Cardiac fibroblast (primary cell): ENCODE results near the gene ZMAT5.

Source experiments
- DNase-seq, 2 donors: peaks; one replicate each; pipeline versions ENCODE4 v3.0.0 to v3.0.0-alpha.2; 2010; ENCODE audit warnings: low read depth in 2 of 2
- H3K4me3 ChIP-seq, 2 donors: replicated peaks in 1 of 2; 1 replicate in 1 of 2; 2 replicates in 1 of 2; pipeline ENCODE4 v1.5.1; 2011; ENCODE audit warnings: low read depth in 2 of 2, low read length in 2 of 2, mild to moderate bottlenecking in 2 of 2, moderate library complexity in 1 of 2
- CTCF ChIP-seq: IDR thresholded peaks from one replicate; pipeline ENCODE4 v1.5.1; 2011; ENCODE audit warnings: low read depth, mild to moderate bottlenecking, low read length, inconsistent platforms

Gene ZMAT5

DNA sequence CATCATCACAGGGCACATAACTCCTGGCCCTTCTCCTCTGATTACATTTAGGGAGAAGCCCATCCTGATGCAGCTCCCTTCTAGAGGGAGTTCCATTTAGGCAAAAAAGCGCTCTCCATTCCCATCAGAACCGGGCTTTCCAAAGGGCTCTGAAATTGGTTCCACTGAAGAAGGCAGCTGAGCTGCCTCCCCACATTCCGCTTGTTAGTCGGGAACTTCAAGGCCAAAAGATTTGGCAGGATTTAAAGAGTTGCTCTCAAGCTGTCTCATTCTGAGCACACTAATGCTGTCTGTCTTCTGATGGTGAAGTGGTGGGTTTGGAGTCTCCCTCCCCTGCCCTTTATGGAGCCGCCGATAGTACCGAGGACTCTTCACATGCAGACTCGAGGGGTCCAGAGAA, 73.6 kb downstream of the ZMAT5 start:
- no peak for DNase-seq
- H3K4me3 ChIP-seq, result no peak overlapping the region
- no peak for TF ChIP-seq CTCF

- no peak for TF ChIP-seq CTCF
- H3K4me3 ChIP-seq, result no peak overlapping the region
- DNase-seq, result no peak
Measured at GRCh38 chr22:29692327-29692640, 74.5 kb downstream of the ZMAT5 start.

- no peak overlapping the region for H3K4me3 ChIP-seq
- DNase-seq, result no peak
- TF ChIP-seq CTCF, result no peak
Measured at GRCh38 chr22:29691636-29692326, 75.0 kb downstream of the ZMAT5 start.

DNA sequence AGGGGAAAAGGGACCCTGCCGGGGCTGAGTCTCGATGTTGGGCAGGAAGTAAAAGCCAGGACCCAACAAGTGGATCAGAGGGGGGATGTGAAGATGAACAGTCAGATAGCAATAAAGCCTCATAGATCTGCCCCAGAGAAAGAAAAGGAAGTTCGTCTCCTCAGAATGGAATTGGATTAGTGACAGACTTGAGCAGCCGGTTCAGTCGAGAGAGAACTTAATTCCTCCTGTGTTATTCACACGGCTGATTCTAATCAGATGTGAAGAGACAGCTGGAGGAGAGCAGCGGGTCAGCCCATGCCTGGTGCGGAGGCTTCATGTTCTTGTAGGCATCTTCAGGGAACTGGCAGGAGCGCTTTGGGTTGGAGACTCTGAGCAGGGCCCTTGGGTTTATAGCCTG, 76.3 kb downstream of the ZMAT5 start:
- no peak overlapping the region for H3K4me3 ChIP-seq

DNA sequence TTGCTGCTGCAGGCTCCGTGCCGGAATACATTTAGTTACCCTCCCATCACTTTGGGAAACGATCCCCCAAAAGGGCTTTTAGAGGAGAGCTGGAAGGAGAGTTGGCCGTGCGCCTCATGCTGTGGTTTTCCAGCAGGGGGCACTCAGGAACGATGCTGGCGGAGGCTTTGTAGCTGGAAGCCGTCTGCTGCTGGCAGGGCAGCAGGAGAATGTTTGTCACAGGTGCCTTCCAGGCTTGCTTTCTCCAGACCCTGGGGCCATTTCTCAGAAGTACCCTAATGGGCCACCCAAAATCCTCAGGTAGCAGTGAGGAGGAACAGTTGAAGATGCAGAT, 77.0 kb downstream of the ZMAT5 start:
- no peak overlapping the region for H3K4me3 ChIP-seq
- DNase-seq, result peak; percentile 60 to 67
- TF ChIP-seq CTCF, result peak; percentile 85

More for the DNA sequence above, 76.3 kb downstream of the ZMAT5 start:
- TF ChIP-seq CTCF, result no peak
- no peak for DNase-seq

- no peak for DNase-seq
- H3K4me3 ChIP-seq, result no peak overlapping the region
- no peak for TF ChIP-seq CTCF
Measured at GRCh38 chr22:29689206-29689879, 77.5 kb downstream of the ZMAT5 start.

DNA sequence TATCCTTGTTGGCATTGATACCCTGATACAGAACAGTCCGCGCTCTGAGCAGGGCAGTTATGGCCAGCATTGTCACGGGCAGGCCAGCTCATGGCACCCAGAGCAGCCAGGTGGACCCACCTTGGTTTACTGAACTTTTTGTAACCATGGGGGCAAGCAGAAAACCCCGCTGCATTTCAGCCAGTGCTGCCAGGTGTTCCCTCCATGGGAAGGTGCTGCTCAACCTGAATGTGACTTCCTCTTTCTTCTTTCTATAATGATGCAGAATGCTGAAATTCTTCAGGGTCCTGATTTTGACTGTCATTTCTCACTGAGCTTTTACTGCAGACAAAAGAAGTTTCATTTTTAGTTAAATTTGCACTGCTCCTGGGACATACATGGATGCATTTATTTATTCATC, 82.6 kb downstream of the ZMAT5 start:
- TF ChIP-seq CTCF, result no peak
- no peak overlapping the region for H3K4me3 ChIP-seq
- DNase-seq, result no peak
